ENCODE results near the gene CDK14.
A peak's percentile ranks its signal among the peaks of the same experiment; 100 is the strongest.

The CDK14 gene

DNA sequence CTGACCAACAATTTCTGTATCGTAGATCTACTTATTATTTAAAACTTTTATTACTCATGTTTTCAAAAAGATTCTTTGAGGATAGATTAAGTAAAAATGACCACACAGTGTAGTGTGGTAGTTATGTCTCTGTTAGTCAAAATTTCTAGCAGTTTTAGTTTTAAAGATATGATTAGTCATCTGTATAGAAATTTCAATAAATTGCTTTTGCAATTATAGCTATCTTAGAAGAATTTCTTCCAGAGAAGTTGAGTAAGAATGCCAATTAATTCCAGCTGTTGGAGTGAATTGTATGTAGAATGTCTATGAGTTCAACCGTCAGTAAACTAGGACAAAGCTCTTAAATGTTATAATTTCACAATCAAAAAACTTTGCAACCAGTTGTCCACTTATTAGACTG, 229.7 kb downstream of the CDK14 start:
- no peak for FAIRE-seq

GRCh38 chr7:90828601-90829000, 232.5 kb downstream of the CDK14 start:
- TF ChIP-seq POLR2AphosphoS5 (IDR thresholded peaks at IDR 0.05; ENCODE audit: low read depth, low read length) (no peak), POLR2A (IDR thresholded peaks at IDR 0.05; ENCODE audit: low read depth, low read length) (no peak), TAF1 (IDR thresholded peaks at IDR 0.05; ENCODE audit: borderline replicate concordance, low read depth, low read length) (no peak)
- FAIRE-seq (no peak), DNase-seq (ENCODE audit: insufficient read length) (no peak)

More for the DNA sequence above, 229.7 kb downstream of the CDK14 start:
- TF ChIP-seq TAF1 (IDR thresholded peaks at IDR 0.05; ENCODE audit: borderline replicate concordance, low read depth, low read length), result no peak
- TF ChIP-seq POLR2AphosphoS5 (IDR thresholded peaks at IDR 0.05; ENCODE audit: low read depth, low read length), result no peak
- no peak for TF ChIP-seq POLR2A (IDR thresholded peaks at IDR 0.05; ENCODE audit: low read depth, low read length)
- no peak for DNase-seq (ENCODE audit: insufficient read length)

DNA sequence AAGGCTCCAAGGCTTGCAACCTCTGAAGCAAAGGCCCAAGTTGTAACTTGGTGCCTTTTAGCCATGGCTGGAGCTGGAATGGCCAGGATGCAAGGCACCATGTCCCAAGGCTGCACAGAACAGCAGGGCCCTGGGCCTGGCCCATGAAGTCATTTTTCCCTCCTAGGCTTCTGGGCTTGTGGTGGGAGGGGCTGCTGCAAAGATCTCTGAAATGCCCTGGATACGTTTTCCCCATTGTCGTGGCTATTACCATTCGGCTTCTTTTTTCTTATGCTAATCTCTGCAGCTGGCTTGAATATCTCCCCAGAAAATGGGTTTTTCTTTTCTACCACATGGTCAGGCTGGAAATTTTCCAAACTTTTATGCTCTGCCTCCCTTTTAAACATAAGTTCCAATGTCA, 234.2 kb downstream of the CDK14 start:
- TF ChIP-seq TAF1 (IDR thresholded peaks at IDR 0.05; ENCODE audit: borderline replicate concordance, low read depth, low read length), result no peak
- no peak for TF ChIP-seq POLR2AphosphoS5 (IDR thresholded peaks at IDR 0.05; ENCODE audit: low read depth, low read length)
- TF ChIP-seq POLR2A (IDR thresholded peaks at IDR 0.05; ENCODE audit: low read depth, low read length), result no peak
- DNase-seq (ENCODE audit: insufficient read length) (no peak), FAIRE-seq (no peak)

DNA sequence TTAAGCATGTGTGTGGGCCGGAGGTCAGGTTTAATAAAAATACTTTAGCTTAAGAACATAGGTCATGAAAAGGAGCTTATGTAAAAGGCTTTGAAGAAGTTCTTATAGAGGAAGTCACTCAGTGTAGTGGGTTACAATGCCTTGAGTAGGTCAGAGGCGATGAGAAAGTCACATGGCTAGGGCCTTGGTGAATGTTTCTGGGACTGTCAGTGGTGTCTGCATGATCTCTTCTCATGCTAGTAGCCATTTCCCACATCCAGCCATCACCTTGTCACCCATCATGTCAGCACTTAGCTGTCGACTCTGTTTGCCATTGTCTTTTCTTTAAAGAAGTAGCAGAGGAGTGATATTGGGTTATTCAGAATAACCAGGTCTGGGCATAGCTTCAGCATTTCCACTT, 236.6 kb downstream of the CDK14 start:
- FAIRE-seq, result no peak
- TF ChIP-seq POLR2AphosphoS5 (IDR thresholded peaks at IDR 0.05; ENCODE audit: low read depth, low read length), result no peak
- TF ChIP-seq TAF1 (IDR thresholded peaks at IDR 0.05; ENCODE audit: borderline replicate concordance, low read depth, low read length), result no peak
- TF ChIP-seq POLR2A (IDR thresholded peaks at IDR 0.05; ENCODE audit: low read depth, low read length), result no peak
- DNase-seq (ENCODE audit: insufficient read length), result no peak

DNA sequence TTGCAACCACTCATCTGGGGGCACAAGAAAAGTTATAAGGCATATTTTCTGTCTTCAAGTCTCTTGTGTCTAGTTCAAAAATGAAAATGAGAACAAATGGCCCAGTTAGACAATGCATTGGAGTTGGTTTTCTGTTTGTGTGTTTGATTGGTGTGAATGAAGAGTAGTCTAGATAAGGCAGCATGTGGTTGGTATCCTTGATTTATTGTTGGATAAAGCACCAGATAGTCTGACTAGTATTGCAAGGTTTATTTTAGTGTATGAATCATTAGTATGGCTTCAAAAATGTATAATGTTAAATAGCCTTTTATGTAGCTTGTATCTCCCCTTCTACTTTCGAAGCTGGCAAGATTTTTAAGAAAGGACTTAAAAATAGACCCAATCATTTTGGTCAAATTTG, 237.3 kb downstream of the CDK14 start:
- no peak for TF ChIP-seq TAF1 (IDR thresholded peaks at IDR 0.05; ENCODE audit: borderline replicate concordance, low read depth, low read length)
- DNase-seq (ENCODE audit: insufficient read length), result no peak
- FAIRE-seq, result peak; percentile 14

DNA sequence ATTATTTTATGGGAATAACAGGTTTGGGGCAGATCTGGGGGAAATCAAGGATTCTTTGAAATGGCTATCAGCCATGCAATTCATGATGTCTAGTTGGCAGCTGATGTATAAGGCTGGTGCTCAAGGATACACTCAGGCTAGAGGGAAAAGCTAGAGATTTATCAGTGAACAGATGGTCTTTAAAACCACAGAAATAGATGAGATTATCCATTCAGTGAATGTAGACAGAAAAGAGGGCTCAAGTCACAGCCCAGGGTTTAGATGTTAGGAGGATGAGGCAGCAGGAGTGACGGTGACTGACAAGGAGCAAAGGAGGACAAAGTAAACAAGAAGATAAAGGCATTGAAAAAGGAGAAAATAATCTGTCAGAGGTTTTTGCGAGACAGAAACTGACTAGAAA, 238.7 kb downstream of the CDK14 start:
- FAIRE-seq (no peak), DNase-seq (ENCODE audit: insufficient read length) (no peak)
- no peak for TF ChIP-seq POLR2A (IDR thresholded peaks at IDR 0.05; ENCODE audit: low read depth, low read length)
- TF ChIP-seq TAF1 (IDR thresholded peaks at IDR 0.05; ENCODE audit: borderline replicate concordance, low read depth, low read length), result no peak
- no peak for TF ChIP-seq POLR2AphosphoS5 (IDR thresholded peaks at IDR 0.05; ENCODE audit: low read depth, low read length)

- TF ChIP-seq TAF1 (IDR thresholded peaks at IDR 0.05; ENCODE audit: borderline replicate concordance, low read depth, low read length) (no peak), POLR2A (IDR thresholded peaks at IDR 0.05; ENCODE audit: low read depth, low read length) (no peak), POLR2AphosphoS5 (IDR thresholded peaks at IDR 0.05; ENCODE audit: low read depth, low read length) (no peak)
- FAIRE-seq, result no peak
- no peak for DNase-seq (ENCODE audit: insufficient read length)
These were observed 239.7 kb downstream of the CDK14 start for GRCh38 chr7:90835861-90836260.

DNA sequence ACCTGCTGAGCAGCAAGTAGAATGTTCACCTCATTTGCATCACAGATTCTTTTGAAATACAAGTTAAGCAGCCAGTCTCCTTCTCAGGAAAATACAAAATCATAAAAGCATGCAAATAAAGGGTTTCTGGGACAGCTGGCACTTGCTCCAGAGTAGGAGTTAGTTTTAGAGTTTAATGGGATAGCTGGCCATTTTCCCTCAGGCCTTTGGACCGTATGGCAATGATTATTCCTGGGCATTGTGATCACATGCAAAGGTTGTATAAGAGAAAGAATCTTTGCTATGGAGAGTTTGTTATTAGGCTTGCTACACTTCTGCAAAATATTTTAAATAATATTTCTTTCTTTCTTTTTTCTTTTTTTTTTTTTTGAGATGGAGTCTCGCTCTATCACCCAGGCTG, 240.8 kb downstream of the CDK14 start:
- DNase-seq (ENCODE audit: insufficient read length) (no peak), FAIRE-seq (no peak)
- no peak for TF ChIP-seq POLR2AphosphoS5 (IDR thresholded peaks at IDR 0.05; ENCODE audit: low read depth, low read length)
- TF ChIP-seq TAF1 (IDR thresholded peaks at IDR 0.05; ENCODE audit: borderline replicate concordance, low read depth, low read length), result no peak
- no peak for TF ChIP-seq POLR2A (IDR thresholded peaks at IDR 0.05; ENCODE audit: low read depth, low read length)

GRCh38 chr7:90838799-90839198, 242.7 kb downstream of the CDK14 start:
- DNase-seq (ENCODE audit: insufficient read length), result no peak
- FAIRE-seq, result no peak
- TF ChIP-seq POLR2AphosphoS5 (IDR thresholded peaks at IDR 0.05; ENCODE audit: low read depth, low read length) (no peak), POLR2A (IDR thresholded peaks at IDR 0.05; ENCODE audit: low read depth, low read length) (no peak), TAF1 (IDR thresholded peaks at IDR 0.05; ENCODE audit: borderline replicate concordance, low read depth, low read length) (no peak)

- TF ChIP-seq TAF1 (IDR thresholded peaks at IDR 0.05; ENCODE audit: borderline replicate concordance, low read depth, low read length) (no peak), POLR2A (IDR thresholded peaks at IDR 0.05; ENCODE audit: low read depth, low read length) (no peak)
- no peak for FAIRE-seq
These were observed 243.2 kb downstream of the CDK14 start for GRCh38 chr7:90839316-90839715.

DNA sequence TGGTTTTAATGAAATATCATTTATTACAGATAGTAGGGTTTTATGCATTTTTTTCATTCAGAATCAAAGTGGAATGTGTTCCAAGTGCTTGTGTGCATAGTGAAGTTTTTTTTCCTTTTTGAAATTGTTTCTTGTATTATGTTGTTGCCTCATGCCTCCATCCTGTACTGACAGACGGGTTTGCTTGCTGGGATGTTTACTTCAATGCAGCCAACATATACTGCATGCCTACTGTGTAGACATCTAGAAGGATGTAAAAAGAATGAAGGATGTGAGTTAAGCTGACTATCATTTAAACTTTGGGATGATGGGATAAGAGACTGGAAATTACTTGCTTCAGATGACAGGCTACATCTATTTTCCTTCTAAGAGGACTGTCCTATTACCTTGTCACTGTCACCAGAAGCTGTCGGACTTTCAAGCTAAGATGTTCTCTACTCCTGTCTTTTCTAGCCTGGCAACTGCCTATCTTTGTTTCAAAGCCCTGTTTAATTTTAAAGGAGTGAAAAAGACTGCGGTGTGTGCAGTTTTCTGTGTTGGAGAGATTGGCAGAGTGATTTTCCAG, 243.7 kb downstream of the CDK14 start:
- TF ChIP-seq POLR2AphosphoS5 (IDR thresholded peaks at IDR 0.05; ENCODE audit: low read depth, low read length) (no peak), TAF1 (IDR thresholded peaks at IDR 0.05; ENCODE audit: borderline replicate concordance, low read depth, low read length) (no peak), POLR2A (IDR thresholded peaks at IDR 0.05; ENCODE audit: low read depth, low read length) (no peak)
- no peak for FAIRE-seq
- DNase-seq (ENCODE audit: insufficient read length), result no peak

More at GRCh38 chr7:90839316-90839715, 243.2 kb downstream of the CDK14 start:
- DNase-seq (ENCODE audit: insufficient read length), result no peak

DNA sequence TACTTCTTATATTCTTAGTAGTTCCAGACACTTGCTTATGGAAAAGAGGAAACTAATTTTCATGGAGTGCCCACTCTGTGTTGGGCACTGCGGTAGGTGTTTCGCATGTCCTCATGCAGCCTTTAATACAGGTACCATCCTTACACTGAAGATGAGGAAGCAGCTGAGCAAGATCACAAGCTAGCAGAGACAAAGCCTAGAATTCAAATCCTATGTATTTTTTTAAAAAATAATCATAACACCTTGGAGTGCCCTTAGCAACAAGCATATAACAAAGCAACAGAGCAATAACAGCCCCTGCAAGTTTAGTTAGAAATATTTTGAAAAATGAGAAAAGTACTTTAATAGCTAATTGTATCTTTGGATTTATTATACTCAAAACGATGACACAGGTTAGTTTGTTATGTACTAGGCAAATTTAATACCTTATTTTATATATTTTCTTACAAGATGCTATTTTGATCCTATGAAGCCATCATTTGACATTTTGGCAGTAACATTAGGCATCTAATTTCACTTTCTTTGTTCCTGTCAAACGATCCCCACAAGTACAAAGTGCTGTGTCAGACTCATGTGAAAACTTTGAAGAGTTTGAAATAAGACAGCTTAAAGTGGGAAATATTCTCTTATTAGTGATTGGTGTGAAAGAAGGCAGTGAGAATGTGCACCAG, 245.8 kb downstream of the CDK14 start:
- FAIRE-seq (no peak), DNase-seq (ENCODE audit: insufficient read length) (no peak)
- TF ChIP-seq POLR2AphosphoS5 (IDR thresholded peaks at IDR 0.05; ENCODE audit: low read depth, low read length) (no peak), TAF1 (IDR thresholded peaks at IDR 0.05; ENCODE audit: borderline replicate concordance, low read depth, low read length) (no peak), POLR2A (IDR thresholded peaks at IDR 0.05; ENCODE audit: low read depth, low read length) (no peak)
